Esophagus (tissue), 2 donors: ENCODE measurements around the gene GRPEL1. TPM values are rescaled to one million over a fixed set of nuclear protein-coding genes. Genes with fewer than 3 reads are reported as not detected.
"Not testable (repeated sequence)": the region's sequence is repeated elsewhere in the genome, so short reads cannot be mapped to it uniquely, and the experiment has no call there.

Experiments
- H3K27ac ChIP-seq, 2 donors: one replicate each; pipeline ENCODE4 v1.5.1; 2013; ENCODE audit warnings: low read depth in 2 of 2, mild to moderate bottlenecking in 2 of 2, inconsistent platforms in 1 of 2, low read length in 1 of 2, moderate library complexity in 1 of 2
- H3K27me3 ChIP-seq, 2 donors: one replicate each; pipeline ENCODE4 v1.6.1; 2013; ENCODE audit warnings: low read length in 2 of 2, control low read depth in 1 of 2, mild to moderate bottlenecking in 1 of 2; ENCODE audit not compliant: insufficient read depth in 2 of 2, control insufficient read depth in 1 of 2
- H3K36me3 ChIP-seq, 2 donors: one replicate each; pipeline ENCODE4 v1.6.1; 2013; ENCODE audit warnings: low read length in 1 of 2; ENCODE audit not compliant: control insufficient read depth in 2 of 2, insufficient read depth in 2 of 2
- H3K4me1 ChIP-seq, 2 donors: one replicate each; pipeline ENCODE4 v1.6.1; 2013; ENCODE audit warnings: low read length in 1 of 2; ENCODE audit not compliant: control insufficient read depth in 2 of 2, insufficient read depth in 2 of 2
- H3K4me3 ChIP-seq, 2 donors: one replicate each; pipeline ENCODE4 v1.5.1; 2013; ENCODE audit warnings: low read length in 2 of 2, mild to moderate bottlenecking in 2 of 2, low read depth in 1 of 2, moderate library complexity in 1 of 2
- H3K9me3 ChIP-seq, 2 donors: one replicate each; pipeline ENCODE4 v1.6.1; 2013; ENCODE audit warnings: mild to moderate bottlenecking in 2 of 2, low read depth in 1 of 2, low read length in 1 of 2, moderate library complexity in 1 of 2; ENCODE audit not compliant: control insufficient read depth in 2 of 2, insufficient read depth in 1 of 2
- WGBS, 2 donors: extraction: QIAGEN DNeasy Blood & Tissue Kit; methylation state at CpG; one replicate each; pipeline ENCODE4 v1.1.7; 2013; 5-methylcytosine and 5-hydroxymethylcytosine counted together
- polyA plus RNA-seq, 2 donors: library from polyadenylated mRNA; stranded (reverse); fragments of 200-250 nt; gene quantifications; one replicate each; pipeline ENCODE4 v1.2.3, GENCODE V29; 2013
- donor health status: healthy with polysubstance abuse.
- donor health status: Bipolar disorder and iron deficiency.

The GRPEL1 gene
- polyA plus RNA-seq, 2 donors: 21.7 to 37.8 TPM

DNA sequence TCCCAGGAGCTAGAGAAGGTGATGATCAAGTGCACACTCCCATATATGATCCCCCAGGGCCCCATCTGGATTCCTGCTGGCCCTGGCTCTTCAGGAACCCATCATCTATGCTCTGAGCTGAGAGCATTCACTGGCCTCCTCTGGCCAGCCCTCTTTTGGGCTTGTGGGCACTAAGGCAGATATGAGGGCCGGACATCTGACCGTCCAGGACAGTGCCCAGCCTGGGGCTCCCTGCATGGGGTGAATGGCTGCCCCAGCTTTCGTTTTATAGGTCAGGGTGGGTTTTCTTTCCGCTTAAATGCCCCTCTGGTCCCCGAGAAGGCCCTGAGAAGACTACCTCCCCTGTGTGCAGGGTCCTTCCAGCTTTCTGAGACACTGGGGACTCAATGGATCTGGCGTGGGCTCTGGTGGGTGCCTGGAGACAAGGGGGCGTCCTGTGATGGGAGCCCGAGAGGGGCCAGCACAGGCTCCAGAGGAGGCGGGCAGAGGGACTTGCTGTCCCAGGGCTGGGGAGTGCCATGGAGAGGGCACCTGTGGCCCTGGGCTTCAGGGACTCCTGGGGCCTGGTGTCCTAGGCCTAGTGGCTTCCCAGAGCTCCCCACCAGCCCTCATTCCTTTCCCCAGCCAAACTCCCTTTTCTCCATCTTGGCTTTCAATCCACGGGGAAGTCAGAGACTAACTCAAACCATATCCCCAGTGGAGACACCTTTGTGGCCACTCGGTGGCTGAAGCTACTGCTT, 39.5 kb upstream of the GRPEL1 start:
- no peaks in the 10 kb centered on the region for H3K9me3 ChIP-seq
- H3K27me3 ChIP-seq: no peaks in the 10 kb centered on the region
- H3K27ac ChIP-seq: no peak overlapping the region
- H3K4me3 ChIP-seq: no peak overlapping the region
- no peaks in the 10 kb centered on the region for H3K36me3 ChIP-seq
- 86 to 90% methylated on average over 11 of the region's 11 CpGs for WGBS, 2 donors
- peaks cover 5 to 6% of the 10 kb centered on the region in 2 donors for H3K4me1 ChIP-seq

DNA sequence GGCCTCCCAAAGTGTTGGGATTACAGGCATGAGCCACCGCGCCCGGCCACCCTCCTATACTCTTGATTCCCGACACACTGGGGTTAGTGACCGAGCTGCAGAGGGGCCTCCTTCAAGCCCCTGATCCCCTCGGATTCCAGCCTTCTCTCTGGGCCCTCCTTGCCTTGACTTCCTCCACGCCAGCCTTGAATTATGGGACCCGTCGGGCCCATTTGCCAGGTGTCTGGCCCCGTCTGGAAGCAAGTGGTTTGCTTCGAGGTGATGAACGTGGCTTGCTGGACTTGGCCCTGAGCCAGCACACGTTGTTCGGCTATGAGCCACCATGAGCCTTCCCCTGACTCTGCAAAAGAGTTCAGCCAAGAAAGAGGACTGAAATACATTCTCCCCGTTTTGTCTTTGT, 37.4 kb upstream of the GRPEL1 start:
- Histone ChIP-seq H3K27ac (no peak overlapping the region), H3K27me3 (no peaks in the 10 kb centered on the region), H3K4me3 (no peak overlapping the region), H3K36me3 (no peaks in the 10 kb centered on the region), H3K9me3 (no peaks in the 10 kb centered on the region), H3K4me1 (peaks cover 8 to 12% of the 10 kb centered on the region in 2 donors)
- 61 to 62% methylated on average over 15 of the region's 15 CpGs for WGBS, 2 donors

DNA sequence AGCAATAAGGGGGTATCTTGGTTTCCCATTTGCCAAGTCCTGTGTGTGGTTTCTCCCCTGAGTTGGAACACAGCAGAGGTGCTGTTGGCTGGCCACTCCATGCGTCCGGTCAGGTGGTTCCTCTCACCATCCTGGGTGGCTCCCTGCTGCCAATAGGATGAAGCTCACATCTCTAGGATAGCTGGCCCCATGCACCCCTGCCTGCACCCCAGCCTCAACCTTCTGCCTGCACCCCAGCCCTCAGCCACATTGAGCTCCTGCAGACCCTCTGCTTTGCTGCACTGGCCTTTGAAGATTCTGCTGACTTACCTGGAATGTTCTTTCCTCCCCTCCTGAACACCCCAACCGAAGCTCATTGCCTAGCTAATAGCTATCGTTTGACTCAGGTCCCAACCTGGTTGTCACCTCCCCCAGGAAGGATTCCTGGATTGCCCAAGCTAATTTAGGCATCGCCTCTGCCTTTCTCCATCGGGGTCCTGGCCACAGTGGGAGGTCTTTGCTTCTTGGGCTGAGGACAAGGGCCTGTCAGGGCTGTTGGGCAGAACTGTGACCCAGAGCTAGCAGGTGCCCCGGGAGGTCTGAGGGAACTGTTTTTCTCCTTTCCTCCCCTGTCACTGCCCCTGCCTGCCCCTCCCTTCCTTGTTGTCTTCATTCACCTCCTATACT, 36.6 kb upstream of the GRPEL1 start:
- 86 to 89% methylated on average over 7 of the region's 7 CpGs for WGBS, 2 donors
- Histone ChIP-seq H3K4me3 (no peak overlapping the region), H3K9me3 (no peaks in the 10 kb centered on the region), H3K36me3 (no peaks in the 10 kb centered on the region), H3K27me3 (no peaks in the 10 kb centered on the region), H3K27ac (peak overlapping the region; percentile 36 to 85), H3K4me1 (peaks cover 8 to 12% of the 10 kb centered on the region in 2 donors)

DNA sequence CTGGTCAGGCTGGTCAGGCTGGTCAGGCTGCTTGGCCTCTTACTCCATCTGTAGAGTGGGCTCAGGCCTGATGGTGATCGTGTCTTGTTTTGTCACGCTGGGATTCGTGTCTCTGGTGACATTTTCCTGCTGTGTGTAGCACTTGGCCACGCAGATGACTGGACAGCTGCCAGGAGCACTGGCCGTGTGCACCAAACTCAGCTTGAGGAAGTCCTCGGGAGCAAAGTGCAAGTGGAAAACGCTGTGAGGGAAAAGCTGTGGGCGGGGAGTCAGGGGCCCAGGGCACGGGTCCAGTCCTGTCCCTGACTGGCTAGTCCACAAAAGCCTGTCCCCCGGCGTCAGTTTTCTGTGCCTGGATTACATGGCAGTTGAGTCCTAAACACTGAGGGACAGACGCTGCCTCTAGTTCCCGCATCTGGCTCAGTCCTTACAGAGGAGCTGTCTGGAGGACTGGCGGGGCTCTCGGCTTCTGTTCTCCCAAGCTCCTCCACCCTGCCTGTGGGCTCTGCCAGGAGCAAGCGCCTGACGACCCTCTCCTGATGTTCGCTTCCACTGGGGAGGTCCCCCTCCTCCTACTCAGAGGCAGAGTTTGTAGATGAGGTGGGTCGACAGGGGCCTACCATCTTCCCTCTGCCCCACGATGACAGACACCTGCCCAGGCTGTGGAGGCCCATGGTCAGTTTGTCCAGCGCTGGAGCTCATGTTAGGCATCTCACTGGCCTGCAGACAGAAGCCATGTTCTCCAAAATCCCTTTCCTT, 35.9 kb upstream of the GRPEL1 start:
- no peaks in the 10 kb centered on the region for H3K9me3 ChIP-seq
- H3K27me3 ChIP-seq: no peaks in the 10 kb centered on the region
- H3K27ac ChIP-seq: peak overlapping the region; percentile 36 to 85
- H3K4me3 ChIP-seq: peak overlapping the region; percentile 24 to 69
- peaks cover 8 to 12% of the 10 kb centered on the region in 2 donors for H3K4me1 ChIP-seq
- WGBS, 2 donors: 31 to 36% methylated on average over 21 of the region's 21 CpGs
- no peaks in the 10 kb centered on the region for H3K36me3 ChIP-seq

DNA sequence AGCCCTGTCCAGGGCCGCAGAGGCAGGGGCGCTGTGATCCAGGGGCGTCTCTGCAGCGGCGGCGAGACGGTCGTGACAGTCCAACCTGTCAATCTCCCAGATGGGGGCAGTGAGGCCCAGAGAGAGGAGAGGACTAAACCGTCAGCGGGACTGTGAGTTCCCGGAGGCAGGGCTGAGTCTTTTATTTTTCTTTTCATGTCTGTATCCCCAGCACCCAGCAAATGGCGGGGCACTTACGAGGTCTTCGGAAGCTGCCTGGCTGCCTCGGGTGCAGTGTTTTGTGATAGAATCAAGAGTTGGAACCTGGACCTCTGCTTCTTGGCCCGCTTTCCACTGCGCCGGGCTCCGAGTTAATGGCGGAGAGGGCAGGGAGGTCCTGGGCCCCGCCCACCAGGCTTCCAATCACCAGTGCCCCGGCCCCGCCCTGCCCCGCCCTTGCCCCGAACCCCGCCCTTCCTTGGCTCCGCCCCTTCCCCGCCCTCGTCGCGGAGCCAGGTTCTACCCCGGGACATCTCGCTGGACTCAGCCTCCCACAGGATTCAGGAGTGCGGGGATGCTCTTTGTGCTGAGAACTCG, 35.3 kb upstream of the GRPEL1 start:
- H3K4me3 ChIP-seq: peak overlapping the region; percentile 65 to 69
- H3K27me3 ChIP-seq: no peaks in the 10 kb centered on the region
- H3K27ac ChIP-seq: peak overlapping the region; percentile 54 to 86
- no peaks in the 10 kb centered on the region for H3K9me3 ChIP-seq
- peaks cover 8 to 12% of the 10 kb centered on the region in 2 donors for H3K4me1 ChIP-seq
- no peaks in the 10 kb centered on the region for H3K36me3 ChIP-seq
- 1 to 2% methylated on average over 35 of the region's 35 CpGs for WGBS, 2 donors

DNA sequence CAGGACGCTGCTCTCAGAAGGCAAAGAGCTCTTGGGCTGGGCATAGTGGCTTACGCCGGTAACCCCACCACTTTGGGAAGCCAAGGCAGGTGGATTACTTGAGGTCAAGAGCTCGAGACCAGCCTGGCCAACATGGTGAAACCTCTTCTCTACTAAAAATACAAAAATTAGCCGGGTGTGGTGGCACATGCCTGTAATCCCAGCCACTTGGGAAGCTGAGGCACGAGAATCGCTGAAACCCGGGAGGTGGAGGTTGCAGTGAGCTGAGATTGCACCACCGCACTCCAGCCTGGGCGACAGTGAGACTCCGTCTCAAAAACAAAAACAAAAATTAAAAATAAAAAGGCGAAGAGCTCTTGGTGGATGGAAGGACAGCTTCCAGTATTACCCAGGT, 34.6 kb upstream of the GRPEL1 start:
- 57 to 59% methylated on average over 12 of the region's 12 CpGs for WGBS, 2 donors
- not testable (repeated sequence) for H3K27me3 ChIP-seq, H3K36me3 ChIP-seq, H3K9me3 ChIP-seq
- Histone ChIP-seq H3K4me3 (peak overlapping the region; percentile 65 to 69), H3K27ac (peak overlapping the region; percentile 50 to 54), H3K4me1 (peaks cover 8 to 12% of the 10 kb centered on the region in 2 donors)

DNA sequence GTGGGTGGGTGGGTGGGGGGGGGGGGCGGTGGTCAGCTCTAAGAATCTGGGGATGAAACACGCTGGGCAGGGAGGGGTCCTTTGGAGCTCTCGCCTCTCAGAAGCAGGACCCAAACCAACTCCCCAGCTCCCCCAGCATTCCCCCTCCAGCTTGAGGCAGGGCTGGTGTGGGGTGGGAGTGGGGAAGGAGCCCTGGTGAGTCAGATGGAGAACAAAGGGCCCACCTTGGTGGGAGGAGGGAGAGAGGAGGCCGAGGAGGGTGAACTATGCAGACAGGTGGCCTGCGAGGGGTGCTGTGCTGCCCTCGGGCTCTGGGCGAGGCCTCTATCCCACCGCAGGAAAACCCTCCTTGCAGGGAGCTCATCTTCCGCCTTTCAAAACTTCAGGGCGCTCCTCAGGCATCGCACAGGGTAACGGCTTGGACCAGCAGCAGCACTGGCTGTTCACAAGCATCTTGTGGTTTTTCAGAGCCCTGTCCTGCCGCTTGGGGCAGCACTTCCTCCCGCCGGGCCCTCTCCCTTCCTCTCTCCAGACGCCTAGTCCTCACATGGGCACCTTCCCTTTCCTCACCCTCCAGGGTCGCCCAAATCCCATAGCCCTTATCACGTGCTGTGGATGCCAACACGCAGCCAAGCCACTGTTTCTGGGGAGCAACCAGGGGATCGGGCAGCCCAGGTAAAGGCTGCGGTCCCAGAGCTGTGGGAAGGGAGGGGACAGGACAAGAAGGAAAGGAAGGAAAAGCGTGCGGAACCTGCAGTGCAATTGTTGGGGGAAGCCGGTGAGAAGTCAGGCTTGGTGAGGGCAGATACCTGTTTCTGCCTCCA, 34.0 kb upstream of the GRPEL1 start:
- WGBS, 2 donors: 19 to 21% methylated on average over 19 to 24 of the region's 24 CpGs
- Histone ChIP-seq H3K4me1 (peaks cover 8 to 12% of the 10 kb centered on the region in 2 donors), H3K4me3 (peak overlapping the region; percentile 20 to 46), H3K36me3 (no peaks in the 10 kb centered on the region), H3K27me3 (no peaks in the 10 kb centered on the region), H3K9me3 (no peaks in the 10 kb centered on the region), H3K27ac (peak overlapping the region in 1 of 2 donors; percentile 50)

DNA sequence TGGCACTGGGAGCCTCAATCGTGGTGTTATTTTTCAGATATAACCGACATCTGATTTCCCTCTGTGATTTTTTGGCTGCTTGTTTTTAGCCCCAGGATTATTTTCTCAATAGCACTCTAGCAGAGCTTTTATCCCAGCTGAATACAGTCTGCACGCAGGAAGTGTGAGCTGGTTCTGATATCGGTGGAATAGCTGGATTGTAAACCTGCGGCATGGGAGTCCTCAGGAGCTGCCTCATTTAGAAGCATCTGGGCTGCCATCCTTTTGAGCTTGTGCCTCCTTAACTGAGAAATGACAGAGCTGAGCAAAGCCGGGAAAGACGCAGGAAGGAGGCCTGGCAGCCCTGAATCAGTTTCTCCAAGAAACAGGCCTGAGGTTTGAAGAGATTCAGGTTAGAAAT, 28.4 kb upstream of the GRPEL1 start:
- H3K27me3 ChIP-seq: no peaks in the 10 kb centered on the region
- no peaks in the 10 kb centered on the region for H3K36me3 ChIP-seq
- peaks cover 0 to 4% of the 10 kb centered on the region in 2 donors for H3K4me1 ChIP-seq
- 56 to 64% methylated on average over 7 of the region's 7 CpGs for WGBS, 2 donors
- no peaks in the 10 kb centered on the region for H3K9me3 ChIP-seq
- no peak overlapping the region for H3K27ac ChIP-seq
- H3K4me3 ChIP-seq: no peak overlapping the region
